PC-3 (cell line): ENCODE data around the gene RPLP2. TPM values are rescaled to one million over a fixed set of nuclear protein-coding genes. Genes with fewer than 3 reads are reported as not detected.

ENCODE experiments used
- ATAC-seq: fragments of 200-7000 bp; cut with Tn5 transposase; 2 replicates; pipeline ENCODE4 v1.9.1; 2020; ENCODE audit warnings: mild to moderate bottlenecking, moderate library complexity
- BruUV-seq: library from RNA; stranded (reverse); fragments of 400-500 nt; replicated peaks from 2 replicates; lab custom pipeline; 2021; lab: Mats Ljungman, UMichigan
- CTCF ChIA-PET: fragments of 300-600 bp; sonication (Branson Sonifier 250); formaldehyde crosslinking; loops from one replicate; lab custom pipeline; 2022; ENCODE audit warnings: antibody characterized with exemption; lab: Charles Lee
- POLR2A ChIA-PET: fragments of 300-600 bp; sonication (Branson Sonifier 250); formaldehyde crosslinking; loops from one replicate; lab custom pipeline; 2022; ENCODE audit warnings: antibody characterized with exemption; ENCODE audit not compliant: unreplicated experiment; lab: Charles Lee
- DNase-seq: peaks from one replicate; pipeline ENCODE4 v3.0.0-alpha.2; 2015
- H2AFZ ChIP-seq: fragments of 300-600 bp; sonication (generic); 2 replicates; pipeline ENCODE4 v1.6.0; 2016; ENCODE audit warnings: antibody characterized with exemption, low read length
- H3F3A ChIP-seq: fragments of 300-600 bp; sonication (generic); one replicate; pipeline ENCODE4 v1.6.0; 2017; ENCODE audit warnings: antibody characterized with exemption, low read length, control low read depth, mild to moderate bottlenecking; ENCODE audit not compliant: unreplicated experiment
- H3K27ac ChIP-seq: fragments of 300-600 bp; sonication (generic); 2 replicates; pipeline ENCODE4 v1.5.1; 2016; ENCODE audit warnings: mild to moderate bottlenecking, low read length
- H3K27me3 ChIP-seq: fragments of 300-600 bp; sonication (generic); 2 replicates; pipeline ENCODE4 v1.6.1; 2016; ENCODE audit warnings: low read length, mixed read lengths
- H3K36me3 ChIP-seq: fragments of 300-600 bp; sonication (generic); 2 replicates; pipeline ENCODE4 v1.6.1; 2016; ENCODE audit warnings: low read depth, mixed run types, low read length, mixed read lengths
- H3K4me1 ChIP-seq: fragments of 300-600 bp; sonication (generic); 2 replicates; pipeline ENCODE4 v1.5.1; 2016; ENCODE audit warnings: low read length; ENCODE audit not compliant: insufficient read depth
- H3K4me2 ChIP-seq: fragments of 300-600 bp; sonication (generic); 2 replicates; pipeline ENCODE4 v1.6.0; 2016; ENCODE audit warnings: low read length
- H3K4me3 ChIP-seq: fragments of 300-600 bp; sonication (generic); 2 replicates; pipeline ENCODE4 v1.5.1; 2016; ENCODE audit warnings: mild to moderate bottlenecking, low read length, mixed read lengths
- H3K79me2 ChIP-seq: fragments of 300-600 bp; sonication (generic); 2 replicates; pipeline ENCODE4 v1.6.1; 2017; ENCODE audit warnings: low read length, mixed read lengths
- H3K9ac ChIP-seq: fragments of 300-600 bp; sonication (generic); 2 replicates; pipeline ENCODE4 v1.6.0; 2016; ENCODE audit warnings: mild to moderate bottlenecking, low read length
- H3K9me2 ChIP-seq: fragments of 300-600 bp; sonication (generic); replicated peaks from 2 replicates; pipeline ENCODE4 v1.6.1; 2016; ENCODE audit warnings: mixed run types, low read length, mixed read lengths
- H3K9me3 ChIP-seq: fragments of 300-600 bp; sonication (generic); 2 replicates; pipeline ENCODE4 v1.6.1; 2016; ENCODE audit warnings: low read length, mixed read lengths
- H4K20me1 ChIP-seq: fragments of 300-600 bp; sonication (generic); 2 replicates; pipeline ENCODE4 v1.6.1; 2016; ENCODE audit warnings: low read length, mixed read lengths
- EZH2 ChIP-seq: fragments of 300-600 bp; sonication (generic); IDR thresholded peaks from one replicate; pipeline ENCODE4 v1.6.1; 2017; ENCODE audit warnings: antibody characterized with exemption, mild to moderate bottlenecking, low read length; ENCODE audit not compliant: unreplicated experiment
- EZH2phosphoT487 ChIP-seq: fragments of 300-600 bp; sonication (generic); IDR thresholded peaks from 2 replicates; pipeline ENCODE4 v1.6.1; 2018; ENCODE audit warnings: mild to moderate bottlenecking, antibody characterized with exemption, low read length, borderline replicate concordance
- intact Hi-C: fragments of 100-400 bp; cut with micrococcal nuclease; formaldehyde crosslinking; loops from 2 replicates; pipeline ENCODE4 v1.9.0; 2023
- total RNA-seq: library from RNA; depleted of rRNA; stranded (reverse); fragments of >200 nt; gene quantifications from 2 replicates; pipeline ENCODE4 v1.2.3, GENCODE V29; 2014
- TF ChIP-seq, protein P1 (sequence below): fragments of 300-600 bp; sonication (generic); conservative IDR thresholded peaks from 2 replicates; pipeline ENCODE4 v1.5.1; 2017; ENCODE audit warnings: antibody characterized with exemption, low read depth, mild to moderate bottlenecking, low read length

The RPLP2 gene
- total RNA-seq, 1 experiment from 2014 or later, result 897 TPM

DNA sequence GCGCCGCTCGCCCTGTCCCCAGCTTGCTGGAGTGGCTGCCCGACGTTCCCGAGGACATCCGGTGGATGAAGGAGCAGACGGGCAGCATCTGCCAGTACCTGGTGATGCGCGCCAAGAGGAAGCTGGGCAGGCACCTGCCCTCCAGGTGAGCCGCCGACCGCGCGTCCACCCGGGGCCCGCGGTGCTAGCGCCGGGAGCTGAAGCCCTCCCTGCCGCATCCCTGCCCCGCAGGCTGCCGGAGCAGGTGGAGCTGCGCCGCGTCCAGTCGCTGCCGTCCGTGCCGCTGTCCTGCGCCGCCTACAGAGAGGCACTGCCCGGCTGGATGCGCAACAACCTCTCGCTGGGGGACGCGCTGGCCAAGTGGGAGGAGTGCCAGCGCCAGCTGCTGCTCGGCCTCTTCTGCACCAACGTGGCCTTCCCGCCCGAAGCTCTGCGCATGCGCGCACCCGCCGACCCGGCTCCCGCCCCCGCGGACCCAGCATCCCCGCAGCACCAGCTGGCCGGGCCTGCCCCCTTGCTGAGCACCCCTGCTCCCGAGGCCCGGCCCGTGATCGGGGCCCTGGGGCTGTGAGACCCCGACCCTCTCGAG is 14.6 kb downstream of the RPLP2 start:
- BruUV-seq, result no TSS peak
- Histone ChIP-seq H3K9me3 (no peaks in the 10 kb centered on the region), H3K4me2 (no peak overlapping the region), H3K9me2 (no peaks in the 10 kb centered on the region), H3K36me3 (no peaks in the 10 kb centered on the region), H3K27me3 (no peaks in the 10 kb centered on the region), H2AFZ (no peak overlapping the region), H3K9ac (no peak overlapping the region), H3K4me3 (no peak overlapping the region), H3K4me1 (peaks cover 51% of the 10 kb centered on the region), H4K20me1 (peaks cover 13% of the 10 kb centered on the region; the same call in 1 of the 2 replicates), H3K79me2 (peaks cover 25% of the 10 kb centered on the region), H3F3A (no peaks in the 10 kb centered on the region), H3K27ac (peak overlapping the region; percentile 74)
- ChIA-PET CTCF (no interaction called here), POLR2A (no interaction called here)
- intact Hi-C loops, result no loop called here
- DNase-seq (no peak), ATAC-seq (no peak)
- no peak for TF ChIP-seq EZH2
- TF ChIP-seq EZH2phosphoT487, result no peak
- TF ChIP-seq, protein P1, sequence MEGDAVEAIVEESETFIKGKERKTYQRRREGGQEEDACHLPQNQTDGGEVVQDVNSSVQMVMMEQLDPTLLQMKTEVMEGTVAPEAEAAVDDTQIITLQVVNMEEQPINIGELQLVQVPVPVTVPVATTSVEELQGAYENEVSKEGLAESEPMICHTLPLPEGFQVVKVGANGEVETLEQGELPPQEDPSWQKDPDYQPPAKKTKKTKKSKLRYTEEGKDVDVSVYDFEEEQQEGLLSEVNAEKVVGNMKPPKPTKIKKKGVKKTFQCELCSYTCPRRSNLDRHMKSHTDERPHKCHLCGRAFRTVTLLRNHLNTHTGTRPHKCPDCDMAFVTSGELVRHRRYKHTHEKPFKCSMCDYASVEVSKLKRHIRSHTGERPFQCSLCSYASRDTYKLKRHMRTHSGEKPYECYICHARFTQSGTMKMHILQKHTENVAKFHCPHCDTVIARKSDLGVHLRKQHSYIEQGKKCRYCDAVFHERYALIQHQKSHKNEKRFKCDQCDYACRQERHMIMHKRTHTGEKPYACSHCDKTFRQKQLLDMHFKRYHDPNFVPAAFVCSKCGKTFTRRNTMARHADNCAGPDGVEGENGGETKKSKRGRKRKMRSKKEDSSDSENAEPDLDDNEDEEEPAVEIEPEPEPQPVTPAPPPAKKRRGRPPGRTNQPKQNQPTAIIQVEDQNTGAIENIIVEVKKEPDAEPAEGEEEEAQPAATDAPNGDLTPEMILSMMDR, result no peak

DNA sequence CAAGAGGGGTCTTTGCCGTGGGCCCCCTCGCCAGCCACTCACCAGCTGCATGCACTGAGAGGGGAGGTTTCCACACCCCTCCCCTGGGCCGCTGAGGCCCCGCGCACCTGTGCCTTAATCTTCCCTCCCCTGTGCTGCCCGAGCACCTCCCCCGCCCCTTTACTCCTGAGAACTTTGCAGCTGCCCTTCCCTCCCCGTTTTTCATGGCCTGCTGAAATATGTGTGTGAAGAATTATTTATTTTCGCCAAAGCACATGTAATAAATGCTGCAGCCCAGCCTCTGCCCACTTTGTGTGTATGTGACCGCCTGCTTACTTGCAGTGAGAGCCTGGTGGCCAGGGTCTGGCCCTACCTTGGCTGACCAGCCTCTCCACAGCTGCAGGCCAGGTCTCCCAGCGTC is 15.2 kb downstream of the RPLP2 start:
- Histone ChIP-seq H3K4me2 (peak overlapping the region; percentile 96), H3F3A (no peaks in the 10 kb centered on the region), H4K20me1 (peaks cover 13% of the 10 kb centered on the region; the same call in 1 of the 2 replicates), H3K27ac (peak overlapping the region; percentile 74), H3K27me3 (no peaks in the 10 kb centered on the region), H3K4me1 (peaks cover 51% of the 10 kb centered on the region), H3K79me2 (peaks cover 25% of the 10 kb centered on the region), H3K36me3 (no peaks in the 10 kb centered on the region), H3K9ac (no peak overlapping the region), H3K4me3 (no peak overlapping the region), H3K9me2 (no peaks in the 10 kb centered on the region), H2AFZ (no peak overlapping the region), H3K9me3 (no peaks in the 10 kb centered on the region)
- intact Hi-C loops, result no loop called here
- POLR2A ChIA-PET, result no interaction called here
- BruUV-seq, result no TSS peak
- DNase-seq (no peak), ATAC-seq (peak; percentile 7)
- CTCF ChIA-PET, result interaction anchor here (0.6 kb wide), 1 partner anchor 29 kb away, joined by 7 read pairs; no protein-coding TSS in a partner anchor
- no peak for TF ChIP-seq EZH2phosphoT487
- TF ChIP-seq, protein P1, result no peak
- TF ChIP-seq EZH2, result no peak
